BE2C (cell line): Measurements from ENCODE around the gene CDCA5. TPM values are rescaled to one million over a fixed set of nuclear protein-coding genes. Genes with fewer than 3 reads are reported as not detected.

Source experiments
- DNase-seq: peaks from one replicate; pipeline ENCODE4 v3.0.0-alpha.2; 2020
- H3K27me3 ChIP-seq: fragments of 250-450 bp; sonication (Bioruptor Pico); 2 replicates; pipeline ENCODE4 v1.5.1; 2020; ENCODE audit warnings: mild to moderate bottlenecking
- H3K36me3 ChIP-seq: fragments of 250-450 bp; sonication (Bioruptor Pico); 2 replicates; pipeline ENCODE4 v1.5.1; 2020; ENCODE audit warnings: mild to moderate bottlenecking
- H3K4me1 ChIP-seq: fragments of 250-450 bp; sonication (Bioruptor Pico); 2 replicates; pipeline ENCODE4 v1.5.1; 2020
- H3K4me3 ChIP-seq: 2 replicates; pipeline ENCODE4 v1.5.1; 2011; ENCODE audit warnings: low read depth, low read length
- H3K9me3 ChIP-seq: fragments of 250-450 bp; sonication (Bioruptor Pico); 2 replicates; pipeline ENCODE4 v1.5.1; 2020
- CTCF ChIP-seq: IDR thresholded peaks from 2 replicates; pipeline ENCODE4 v1.5.1; 2012; ENCODE audit warnings: mild to moderate bottlenecking, low read depth, low read length
- polyA plus RNA-seq: library from polyadenylated mRNA; unstranded; fragments of >200 nt; gene quantifications from one replicate; pipeline ENCODE4 v1.2.1, GENCODE V29; 2012; ENCODE audit warnings: low read depth, missing spikeins; ENCODE audit not compliant: insufficient read length, insufficient read depth

Gene CDCA5, protein sequence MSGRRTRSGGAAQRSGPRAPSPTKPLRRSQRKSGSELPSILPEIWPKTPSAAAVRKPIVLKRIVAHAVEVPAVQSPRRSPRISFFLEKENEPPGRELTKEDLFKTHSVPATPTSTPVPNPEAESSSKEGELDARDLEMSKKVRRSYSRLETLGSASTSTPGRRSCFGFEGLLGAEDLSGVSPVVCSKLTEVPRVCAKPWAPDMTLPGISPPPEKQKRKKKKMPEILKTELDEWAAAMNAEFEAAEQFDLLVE
- 8.8 TPM for polyA plus RNA-seq

DNA sequence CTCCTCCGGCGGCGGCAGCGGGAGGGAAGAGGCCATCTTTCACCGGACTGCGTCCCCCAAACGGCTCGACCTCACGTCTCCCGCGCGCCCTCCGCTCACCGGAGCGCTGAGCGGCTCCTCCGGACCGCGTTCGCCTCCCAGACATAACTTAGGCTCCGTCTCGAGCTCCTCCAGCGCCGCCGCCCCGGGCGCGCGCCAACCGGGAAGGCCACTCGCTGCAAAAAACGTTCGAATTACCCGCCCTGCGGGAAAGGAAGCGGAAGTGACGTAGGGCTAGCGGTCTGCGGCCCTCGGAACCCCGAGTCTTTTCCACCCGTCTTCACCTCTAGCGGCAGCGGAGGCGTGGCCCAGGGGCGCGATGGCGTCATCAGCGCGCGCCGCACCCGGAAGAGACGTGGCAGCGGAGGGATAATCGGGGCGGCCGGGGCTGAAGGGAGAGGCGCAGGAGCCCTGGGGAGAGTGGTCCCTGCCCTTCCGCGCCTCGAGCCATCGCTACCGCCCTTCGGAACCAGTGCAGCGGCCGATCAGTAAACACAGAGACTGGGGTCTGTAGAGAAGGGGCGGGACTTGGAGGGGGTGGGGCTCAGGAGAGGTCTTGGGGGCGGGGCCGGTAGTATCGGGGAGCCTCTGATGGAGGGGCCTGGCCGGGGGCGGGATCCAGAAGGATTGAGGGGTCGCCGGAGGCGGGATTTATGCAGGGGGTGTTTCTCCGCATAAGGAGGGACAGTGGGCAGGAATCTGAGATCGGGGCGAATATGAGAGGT lies at the start of gene CDCA5, which contains the start of gene ZFPL1:
CDCA5 (minus strand) TSS at position 207 of the 764 bp plus-strand sequence; CDS start at position 145, 62 bp downstream.
ZFPL1 (plus strand) TSS at position 389 of the 764 bp plus-strand sequence. CDS start 477 bp downstream, outside the sequence.
- no peaks in the 10 kb centered on the region for H3K9me3 ChIP-seq
- no peaks in the 10 kb centered on the region for H3K27me3 ChIP-seq
- no peaks in the 10 kb centered on the region for H3K36me3 ChIP-seq
- no peaks in the 10 kb centered on the region for H3K4me1 ChIP-seq
- peak; percentile 89 for DNase-seq
- peak within 1 kb of the TSS; percentile 92 for H3K4me3 ChIP-seq
- TF ChIP-seq CTCF: no peak

- Histone ChIP-seq H3K4me3 (peak overlapping the region; percentile 73), H3K4me1 (no peaks in the 10 kb centered on the region), H3K9me3 (no peaks in the 10 kb centered on the region), H3K27me3 (no peaks in the 10 kb centered on the region), H3K36me3 (peaks cover 9% of the 10 kb centered on the region; the same call in 1 of the 2 replicates)
- no peak for TF ChIP-seq CTCF
- no peak for DNase-seq
Measured at GRCh38 chr11:65132988-65133700, 49.3 kb upstream of the CDCA5 start.

- peaks cover 9% of the 10 kb centered on the region; the same call in 1 of the 2 replicates for H3K36me3 ChIP-seq
Measured at GRCh38 chr11:65132238-65132987, 48.6 kb upstream of the CDCA5 start.

DNA sequence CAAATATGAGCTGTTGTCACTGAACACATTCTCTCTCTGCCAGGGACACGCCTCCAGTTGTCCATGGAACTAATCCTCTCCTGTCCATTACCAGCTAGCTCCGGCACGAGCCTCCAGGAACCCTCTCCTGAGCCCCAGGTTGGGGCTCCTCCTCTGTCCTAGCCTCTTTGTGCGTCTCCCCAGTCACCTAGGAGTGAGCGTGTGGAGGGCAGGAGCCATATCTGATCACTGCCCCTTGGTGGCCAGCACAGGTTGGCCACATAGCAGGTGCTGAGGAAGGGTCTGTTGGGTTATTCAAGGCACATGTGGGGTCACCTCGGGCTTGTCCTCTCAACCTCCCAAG lies 48.0 kb upstream of the CDCA5 start:
- H3K4me1 ChIP-seq: no peaks in the 10 kb centered on the region
- H3K36me3 ChIP-seq: peaks cover 9% of the 10 kb centered on the region; the same call in 1 of the 2 replicates
- H3K9me3 ChIP-seq: no peaks in the 10 kb centered on the region
- no peaks in the 10 kb centered on the region for H3K27me3 ChIP-seq
- TF ChIP-seq CTCF: no peak
- no peak for DNase-seq
- H3K4me3 ChIP-seq: no peak overlapping the region

More at GRCh38 chr11:65132238-65132987, 48.6 kb upstream of the CDCA5 start:
- Histone ChIP-seq H3K4me1 (no peaks in the 10 kb centered on the region), H3K4me3 (no peak overlapping the region), H3K9me3 (no peaks in the 10 kb centered on the region), H3K27me3 (no peaks in the 10 kb centered on the region)
- no peak for TF ChIP-seq CTCF
- DNase-seq: no peak

DNA sequence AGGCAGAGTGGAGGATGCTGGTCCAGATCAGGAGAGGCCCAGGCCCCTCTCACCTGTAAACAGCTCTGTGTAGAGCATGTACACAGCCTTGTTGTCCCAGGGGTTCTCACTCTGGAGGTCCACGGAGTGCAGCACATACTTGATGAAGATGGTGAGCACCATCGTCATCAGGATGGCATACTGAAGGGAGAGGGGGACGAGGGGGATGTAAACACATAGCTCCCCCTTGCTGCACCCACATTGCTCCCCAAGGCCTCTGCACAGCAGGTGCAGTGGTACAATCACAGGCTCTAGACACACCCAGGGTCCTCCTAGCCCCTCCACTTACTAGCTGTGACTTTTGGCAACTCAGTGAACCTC lies 47.6 kb upstream of the CDCA5 start:
- Histone ChIP-seq H3K4me3 (no peak overlapping the region), H3K36me3 (peaks cover 9% of the 10 kb centered on the region; the same call in 1 of the 2 replicates), H3K4me1 (no peaks in the 10 kb centered on the region), H3K9me3 (no peaks in the 10 kb centered on the region), H3K27me3 (no peaks in the 10 kb centered on the region)
- DNase-seq: no peak
- no peak for TF ChIP-seq CTCF
